HEK293 (cell line): Measurements from ENCODE around the gene KCNMB4.

Source experiments
- CTCF ChIA-PET: fragments of 350-600 bp; formaldehyde crosslinking; extraction: SDS; loops from one replicate; lab custom pipeline; 2021; ENCODE audit warnings: antibody characterized with exemption; lab: Yijun Ruan, JAX
- POLR2A ChIA-PET: fragments of 300-600 bp; formaldehyde crosslinking; extraction: SDS; loops from one replicate; lab custom pipeline; 2020; ENCODE audit warnings: antibody characterized with exemption, inconsistent platforms; lab: Yijun Ruan, JAX
- H3K27ac ChIP-seq: fragments of 200-500 bp; sonication (Bioruptor generic); 2 replicates; pipeline ENCODE4 v1.5.1; 2014; ENCODE audit warnings: low read depth, low read length, control low read depth, inconsistent platforms; ENCODE audit errors: extremely low read depth
- H3K36me3 ChIP-seq, 2 experiments: fragments of 200-500 bp in 1 of 2; sonication (Bioruptor generic) in 1 of 2; 1 replicate in 1 of 2; 2 replicates in 1 of 2; pipeline ENCODE4 v1.5.1; 2014 to 2017; ENCODE audit warnings: inconsistent platforms in 2 of 2, low read length in 2 of 2; ENCODE audit not compliant: control insufficient read depth in 2 of 2, insufficient read depth in 1 of 2
- H3K4me1 ChIP-seq: fragments of 200-500 bp; sonication (Bioruptor generic); 2 replicates; pipeline ENCODE4 v1.5.1; 2014; ENCODE audit warnings: mild to moderate bottlenecking, low read length, inconsistent platforms; ENCODE audit not compliant: control insufficient read depth, insufficient read depth
- H3K4me3 ChIP-seq: 2 replicates; pipeline ENCODE4 v1.5.1; 2011; ENCODE audit warnings: low read depth, mild to moderate bottlenecking, control low read depth, low read length, moderate library complexity
- H3K9me3 ChIP-seq: fragments of 200-500 bp; sonication (Bioruptor generic); 2 replicates; pipeline ENCODE4 v1.5.1; 2014; ENCODE audit warnings: low read depth, low read length, inconsistent platforms; ENCODE audit not compliant: control insufficient read depth, insufficient read depth
- BCL11B ChIP-seq: fragments of 450-650 bp; formaldehyde crosslinking; IDR thresholded peaks from 2 replicates; pipeline ENCODE4 v1.5.1; 2016; ENCODE audit warnings: low read depth, missing biosample characterization, missing genetic modification characterization
- KLF1 ChIP-seq: fragments of 450-650 bp; formaldehyde crosslinking; IDR thresholded peaks from 2 replicates; pipeline ENCODE4 v1.5.1; 2016; ENCODE audit warnings: missing biosample characterization, missing genetic modification characterization
- KLF16 ChIP-seq: fragments of 450-650 bp; formaldehyde crosslinking; IDR thresholded peaks from 2 replicates; pipeline ENCODE4 v1.5.1; 2017; ENCODE audit warnings: missing biosample characterization, missing genetic modification characterization
- SCRT1 ChIP-seq: fragments of 450-650 bp; formaldehyde crosslinking; IDR thresholded peaks from 2 replicates; pipeline ENCODE4 v1.5.1; 2016; ENCODE audit warnings: missing biosample characterization, missing genetic modification characterization, borderline replicate concordance
- TCF7L2 ChIP-seq: IDR thresholded peaks from 2 replicates; pipeline ENCODE4 v1.6.1; 2011; ENCODE audit warnings: low read depth, mild to moderate bottlenecking, inconsistent platforms, low read length, moderate library complexity, borderline replicate concordance
- YY2 ChIP-seq: fragments of 450-650 bp; formaldehyde crosslinking; IDR thresholded peaks from 2 replicates; pipeline ENCODE4 v1.5.1; 2016; ENCODE audit warnings: missing biosample characterization, missing genetic modification characterization
- ZBTB1 ChIP-seq: fragments of 450-650 bp; formaldehyde crosslinking; IDR thresholded peaks from 2 replicates; pipeline ENCODE4 v1.5.1; 2016; ENCODE audit warnings: missing biosample characterization, missing genetic modification characterization
- ZNF138 ChIP-seq: fragments of 450-650 bp; formaldehyde crosslinking; IDR thresholded peaks from 2 replicates; pipeline ENCODE4 v1.5.1; 2016; ENCODE audit warnings: missing biosample characterization, missing genetic modification characterization, borderline replicate concordance
- ZNF157 ChIP-seq: fragments of 450-650 bp; formaldehyde crosslinking; IDR thresholded peaks from 2 replicates; pipeline ENCODE4 v1.5.1; 2016; ENCODE audit warnings: missing biosample characterization, missing genetic modification characterization
- ZNF174 ChIP-seq: fragments of 450-650 bp; formaldehyde crosslinking; IDR thresholded peaks from 2 replicates; pipeline ENCODE4 v1.5.0; 2017; ENCODE audit warnings: missing biosample characterization, mild to moderate bottlenecking, missing genetic modification characterization
- ZNF184 ChIP-seq: fragments of 450-650 bp; IDR thresholded peaks from 2 replicates; pipeline ENCODE4 v1.5.1; 2018; ENCODE audit warnings: missing biosample characterization, mild to moderate bottlenecking, missing genetic modification characterization
- ZNF24 ChIP-seq: fragments of 450-650 bp; formaldehyde crosslinking; IDR thresholded peaks from 2 replicates; pipeline ENCODE4 v1.5.1; 2016; ENCODE audit warnings: missing biosample characterization, missing genetic modification characterization
- ZNF433 ChIP-seq: fragments of 450-650 bp; formaldehyde crosslinking; IDR thresholded peaks from 2 replicates; pipeline ENCODE4 v1.5.1; 2016; ENCODE audit warnings: missing biosample characterization, missing genetic modification characterization, low read depth
- ZNF830 ChIP-seq: fragments of 450-650 bp; IDR thresholded peaks from 2 replicates; pipeline ENCODE4 v1.5.0; 2018; ENCODE audit warnings: missing biosample characterization, missing genetic modification characterization, low read depth, mild to moderate bottlenecking, moderate library complexity
- TF ChIP-seq, protein P1 (sequence below): fragments of 450-650 bp; formaldehyde crosslinking; IDR thresholded peaks from 2 replicates; pipeline ENCODE4 v1.5.1; 2016; ENCODE audit warnings: missing biosample characterization, missing genetic modification characterization
- TF ChIP-seq, protein P2 (sequence below): fragments of 450-650 bp; formaldehyde crosslinking; conservative IDR thresholded peaks from 2 replicates; pipeline ENCODE4 v1.5.1; 2016; ENCODE audit warnings: low read depth, missing biosample characterization, missing genetic modification characterization
- TF ChIP-seq, protein P3 (sequence below): fragments of 450-650 bp; formaldehyde crosslinking; IDR thresholded peaks from 2 replicates; pipeline ENCODE4 v1.5.1; 2016; ENCODE audit warnings: missing biosample characterization, missing genetic modification characterization, low read depth
- TF ChIP-seq, protein P4 (sequence below): fragments of 450-650 bp; formaldehyde crosslinking; IDR thresholded peaks from 2 replicates; pipeline ENCODE4 v1.5.1; 2016; ENCODE audit warnings: missing biosample characterization, missing genetic modification characterization

The KCNMB4 gene

DNA sequence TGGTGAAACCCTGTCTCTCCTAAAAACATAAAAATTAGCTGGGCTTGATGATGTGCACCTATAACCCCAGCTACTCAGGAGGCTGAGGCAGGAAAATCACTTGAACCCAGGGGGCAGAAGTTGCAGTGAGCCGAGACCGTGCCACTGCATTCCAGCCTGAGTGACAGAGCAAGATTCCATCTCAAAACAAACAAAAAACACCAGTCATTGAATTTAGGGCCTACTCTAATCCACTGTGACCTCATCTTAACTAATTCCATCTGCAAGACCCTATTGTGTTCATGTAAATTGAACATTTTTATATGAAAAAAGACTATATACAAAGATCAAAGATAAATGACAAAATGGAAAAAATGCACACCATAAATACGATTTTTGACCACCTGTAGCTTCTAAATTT lies 17.8 kb downstream of the KCNMB4 start:
- Histone ChIP-seq H3K4me1 (no peaks in the 10 kb centered on the region), H3K4me3 (no peak overlapping the region), H3K9me3 (no peaks in the 10 kb centered on the region), H3K27ac (no peak overlapping the region), H3K36me3 (no peaks in the 10 kb centered on the region)
- POLR2A ChIA-PET = no interaction called here
- TF ChIP-seq ZNF174 (tag by site-specific recombination) = no peak
- no peak for TF ChIP-seq ZBTB1
- TF ChIP-seq KLF16 (tag by site-specific recombination) = no peak
- TF ChIP-seq, protein P1, sequence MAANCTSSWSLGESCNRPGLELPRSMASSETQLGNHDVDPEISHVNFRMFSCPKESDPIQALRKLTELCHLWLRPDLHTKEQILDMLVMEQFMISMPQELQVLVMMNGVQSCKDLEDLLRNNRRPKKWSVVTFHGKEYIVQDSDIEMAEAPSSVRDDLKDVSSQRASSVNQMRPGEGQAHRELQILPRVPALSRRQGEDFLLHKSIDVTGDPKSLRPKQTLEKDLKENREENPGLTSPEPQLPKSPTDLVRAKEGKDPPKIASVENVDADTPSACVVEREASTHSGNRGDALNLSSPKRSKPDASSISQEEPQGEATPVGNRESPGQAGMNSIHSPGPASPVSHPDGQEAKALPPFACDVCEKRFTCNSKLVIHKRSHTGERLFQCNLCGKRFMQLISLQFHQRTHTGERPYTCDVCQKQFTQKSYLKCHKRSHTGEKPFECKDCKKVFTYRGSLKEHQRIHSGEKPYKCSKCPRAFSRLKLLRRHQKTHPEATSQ (tag by site-specific recombination) = no peak
- no peak for TF ChIP-seq ZNF433 (tag by site-specific recombination)
- TF ChIP-seq, protein P2, sequence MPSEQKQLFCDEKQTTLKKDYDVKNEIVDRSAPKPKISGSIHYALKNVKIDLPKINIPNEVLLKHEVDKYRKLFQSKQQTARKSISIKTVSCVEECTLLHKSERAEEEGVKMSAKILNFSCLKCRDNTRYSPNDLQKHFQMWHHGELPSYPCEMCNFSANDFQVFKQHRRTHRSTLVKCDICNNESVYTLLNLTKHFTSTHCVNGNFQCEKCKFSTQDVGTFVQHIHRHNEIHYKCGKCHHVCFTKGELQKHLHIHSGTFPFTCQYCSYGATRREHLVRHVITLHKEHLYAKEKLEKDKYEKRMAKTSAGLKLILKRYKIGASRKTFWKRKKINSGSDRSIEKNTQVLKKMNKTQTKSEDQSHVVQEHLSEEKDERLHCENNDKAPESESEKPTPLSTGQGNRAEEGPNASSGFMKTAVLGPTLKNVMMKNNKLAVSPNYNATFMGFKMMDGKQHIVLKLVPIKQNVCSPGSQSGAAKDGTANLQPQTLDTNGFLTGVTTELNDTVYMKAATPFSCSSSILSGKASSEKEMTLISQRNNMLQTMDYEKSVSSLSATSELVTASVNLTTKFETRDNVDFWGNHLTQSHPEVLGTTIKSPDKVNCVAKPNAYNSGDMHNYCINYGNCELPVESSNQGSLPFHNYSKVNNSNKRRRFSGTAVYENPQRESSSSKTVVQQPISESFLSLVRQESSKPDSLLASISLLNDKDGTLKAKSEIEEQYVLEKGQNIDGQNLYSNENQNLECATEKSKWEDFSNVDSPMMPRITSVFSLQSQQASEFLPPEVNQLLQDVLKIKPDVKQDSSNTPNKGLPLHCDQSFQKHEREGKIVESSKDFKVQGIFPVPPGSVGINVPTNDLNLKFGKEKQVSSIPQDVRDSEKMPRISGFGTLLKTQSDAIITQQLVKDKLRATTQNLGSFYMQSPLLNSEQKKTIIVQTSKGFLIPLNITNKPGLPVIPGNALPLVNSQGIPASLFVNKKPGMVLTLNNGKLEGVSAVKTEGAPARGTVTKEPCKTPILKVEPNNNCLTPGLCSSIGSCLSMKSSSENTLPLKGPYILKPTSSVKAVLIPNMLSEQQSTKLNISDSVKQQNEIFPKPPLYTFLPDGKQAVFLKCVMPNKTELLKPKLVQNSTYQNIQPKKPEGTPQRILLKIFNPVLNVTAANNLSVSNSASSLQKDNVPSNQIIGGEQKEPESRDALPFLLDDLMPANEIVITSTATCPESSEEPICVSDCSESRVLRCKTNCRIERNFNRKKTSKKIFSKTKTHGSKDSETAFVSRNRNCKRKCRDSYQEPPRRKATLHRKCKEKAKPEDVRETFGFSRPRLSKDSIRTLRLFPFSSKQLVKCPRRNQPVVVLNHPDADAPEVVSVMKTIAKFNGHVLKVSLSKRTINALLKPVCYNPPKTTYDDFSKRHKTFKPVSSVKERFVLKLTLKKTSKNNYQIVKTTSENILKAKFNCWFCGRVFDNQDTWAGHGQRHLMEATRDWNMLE (tag by site-specific recombination) = no peak
- no peak for TF ChIP-seq KLF1 (tag by site-specific recombination)
- TF ChIP-seq BCL11B (tag by site-specific recombination) = no peak
- TF ChIP-seq, protein P3, sequence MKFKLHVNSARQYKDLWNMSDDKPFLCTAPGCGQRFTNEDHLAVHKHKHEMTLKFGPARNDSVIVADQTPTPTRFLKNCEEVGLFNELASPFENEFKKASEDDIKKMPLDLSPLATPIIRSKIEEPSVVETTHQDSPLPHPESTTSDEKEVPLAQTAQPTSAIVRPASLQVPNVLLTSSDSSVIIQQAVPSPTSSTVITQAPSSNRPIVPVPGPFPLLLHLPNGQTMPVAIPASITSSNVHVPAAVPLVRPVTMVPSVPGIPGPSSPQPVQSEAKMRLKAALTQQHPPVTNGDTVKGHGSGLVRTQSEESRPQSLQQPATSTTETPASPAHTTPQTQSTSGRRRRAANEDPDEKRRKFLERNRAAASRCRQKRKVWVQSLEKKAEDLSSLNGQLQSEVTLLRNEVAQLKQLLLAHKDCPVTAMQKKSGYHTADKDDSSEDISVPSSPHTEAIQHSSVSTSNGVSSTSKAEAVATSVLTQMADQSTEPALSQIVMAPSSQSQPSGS = no peak
- no peak for TF ChIP-seq ZNF157
- TF ChIP-seq ZNF24 (tag by site-specific recombination) = no peak
- TF ChIP-seq ZNF184 (tag by site-specific recombination) = no peak
- TF ChIP-seq SCRT1 = no peak
- TF ChIP-seq, protein P4, sequence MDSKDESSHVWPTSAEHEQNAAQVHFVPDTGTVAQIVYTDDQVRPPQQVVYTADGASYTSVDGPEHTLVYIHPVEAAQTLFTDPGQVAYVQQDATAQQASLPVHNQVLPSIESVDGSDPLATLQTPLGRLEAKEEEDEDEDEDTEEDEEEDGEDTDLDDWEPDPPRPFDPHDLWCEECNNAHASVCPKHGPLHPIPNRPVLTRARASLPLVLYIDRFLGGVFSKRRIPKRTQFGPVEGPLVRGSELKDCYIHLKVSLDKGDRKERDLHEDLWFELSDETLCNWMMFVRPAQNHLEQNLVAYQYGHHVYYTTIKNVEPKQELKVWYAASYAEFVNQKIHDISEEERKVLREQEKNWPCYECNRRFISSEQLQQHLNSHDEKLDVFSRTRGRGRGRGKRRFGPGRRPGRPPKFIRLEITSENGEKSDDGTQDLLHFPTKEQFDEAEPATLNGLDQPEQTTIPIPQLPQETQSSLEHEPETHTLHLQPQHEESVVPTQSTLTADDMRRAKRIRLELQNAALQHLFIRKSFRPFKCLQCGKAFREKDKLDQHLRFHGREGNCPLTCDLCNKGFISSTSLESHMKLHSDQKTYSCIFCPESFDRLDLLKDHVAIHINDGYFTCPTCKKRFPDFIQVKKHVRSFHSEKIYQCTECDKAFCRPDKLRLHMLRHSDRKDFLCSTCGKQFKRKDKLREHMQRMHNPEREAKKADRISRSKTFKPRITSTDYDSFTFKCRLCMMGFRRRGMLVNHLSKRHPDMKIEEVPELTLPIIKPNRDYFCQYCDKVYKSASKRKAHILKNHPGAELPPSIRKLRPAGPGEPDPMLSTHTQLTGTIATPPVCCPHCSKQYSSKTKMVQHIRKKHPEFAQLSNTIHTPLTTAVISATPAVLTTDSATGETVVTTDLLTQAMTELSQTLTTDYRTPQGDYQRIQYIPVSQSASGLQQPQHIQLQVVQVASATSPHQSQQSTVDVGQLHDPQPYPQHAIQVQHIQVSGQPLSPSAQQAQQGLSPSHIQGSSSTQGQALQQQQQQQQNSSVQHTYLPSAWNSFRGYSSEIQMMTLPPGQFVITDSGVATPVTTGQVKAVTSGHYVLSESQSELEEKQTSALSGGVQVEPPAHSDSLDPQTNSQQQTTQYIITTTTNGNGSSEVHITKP (tag by site-specific recombination) = no peak
- no peak for TF ChIP-seq ZNF138
- TF ChIP-seq YY2 (tag by site-specific recombination) = no peak
- TF ChIP-seq ZNF830 = no peak
- no peak for TF ChIP-seq TCF7L2
- CTCF ChIA-PET = no interaction called here
